GM12878 (cell line): ENCODE results near the gene ELOF1. TPM values are rescaled to one million over a fixed set of nuclear protein-coding genes. Genes with fewer than 3 reads are reported as not detected.

Experiments used
- CUX1 ChIP-seq: IDR thresholded peaks from 2 replicates; pipeline ENCODE4 v1.6.1; 2012; ENCODE audit warnings: improper control_type of control experiment, low read depth, low read length; ENCODE audit not compliant: insufficient replicate concordance
- EED ChIP-seq: sonication (generic); IDR thresholded peaks from 2 replicates; pipeline ENCODE4 v1.6.1; 2016; ENCODE audit warnings: antibody characterized with exemption, low read depth
- EGR1 ChIP-seq, 2 experiments: IDR thresholded peaks; 1 replicate in 1 of 2; 2 replicates in 1 of 2; pipeline ENCODE4 v1.6.1; 2011 to 2012; ENCODE audit warnings: low read depth in 2 of 2, low read length in 2 of 2, borderline replicate concordance in 1 of 2, mild to moderate bottlenecking in 1 of 2, moderate library complexity in 1 of 2
- ETV6 ChIP-seq, 2 experiments: fragments of 450-650 bp in 1 of 2; IDR thresholded peaks in 1 of 2; conservative IDR thresholded peaks in 1 of 2; 2 replicates each; pipeline ENCODE4 v1.6.1; 2014; ENCODE audit warnings: antibody characterized with exemption in 1 of 2, borderline replicate concordance in 1 of 2, low read depth in 1 of 2, mild to moderate bottlenecking in 1 of 2, moderate library complexity in 1 of 2
- FOS ChIP-seq: IDR thresholded peaks from 3 replicates; pipeline ENCODE4 v1.6.1; 2011; ENCODE audit warnings: borderline replicate concordance; ENCODE audit not compliant: insufficient read length; ENCODE audit errors: extremely low read depth
- FOXK2 ChIP-seq: fragments of 450-650 bp; IDR thresholded peaks from 2 replicates; pipeline ENCODE4 v1.6.1; 2017; ENCODE audit warnings: mild to moderate bottlenecking, moderate library complexity
- LARP7 ChIP-seq: fragments of 450-650 bp; IDR thresholded peaks from 2 replicates; pipeline ENCODE4 v1.6.1; 2017; ENCODE audit warnings: mild to moderate bottlenecking
- MEF2A ChIP-seq: IDR thresholded peaks from 2 replicates; pipeline ENCODE4 v1.6.1; 2011; ENCODE audit warnings: low read depth, mild to moderate bottlenecking, low read length, moderate library complexity; ENCODE audit not compliant: insufficient read depth
- MTA3 ChIP-seq: IDR thresholded peaks from 2 replicates; pipeline ENCODE4 v1.6.1; 2012; ENCODE audit warnings: low read length, inconsistent platforms, borderline replicate concordance
- NFIC ChIP-seq: IDR thresholded peaks from 2 replicates; pipeline ENCODE4 v1.6.1; 2012; ENCODE audit warnings: low read depth, mild to moderate bottlenecking, inconsistent platforms, low read length, moderate library complexity
- NFYA ChIP-seq: IDR thresholded peaks from 2 replicates; pipeline ENCODE4 v1.6.1; 2011; ENCODE audit warnings: low read depth, mild to moderate bottlenecking, low read length, improper control_type of control experiment, borderline replicate concordance
- NFYB ChIP-seq: IDR thresholded peaks from 2 replicates; pipeline ENCODE4 v1.6.1; 2011; ENCODE audit warnings: low read depth, mild to moderate bottlenecking, low read length, improper control_type of control experiment, moderate library complexity; ENCODE audit not compliant: insufficient read depth
- PAX8 ChIP-seq: fragments of 450-650 bp; IDR thresholded peaks from 2 replicates; pipeline ENCODE4 v1.6.1; 2017; ENCODE audit warnings: mild to moderate bottlenecking, moderate library complexity
- PKNOX1 ChIP-seq: fragments of 450-650 bp; IDR thresholded peaks from 2 replicates; pipeline ENCODE4 v1.6.1; 2016; ENCODE audit warnings: mild to moderate bottlenecking
- PML ChIP-seq: IDR thresholded peaks from 2 replicates; pipeline ENCODE4 v1.6.1; 2012; ENCODE audit warnings: low read length, inconsistent platforms
- RFX5 ChIP-seq: IDR thresholded peaks from 2 replicates; pipeline ENCODE4 v1.6.1; 2011; ENCODE audit warnings: low read depth, low read length, improper control_type of control experiment
- RUNX3 ChIP-seq: IDR thresholded peaks from 2 replicates; pipeline ENCODE4 v1.6.1; 2012; ENCODE audit warnings: low read length, inconsistent platforms
- TAF1 ChIP-seq: IDR thresholded peaks from 2 replicates; pipeline ENCODE4 v1.6.1; 2011; ENCODE audit warnings: mild to moderate bottlenecking, low read depth, low read length, borderline replicate concordance
- YY1 ChIP-seq: IDR thresholded peaks from 2 replicates; pipeline ENCODE4 v1.6.1; 2011; ENCODE audit warnings: low read depth, mild to moderate bottlenecking, low read length
- ZNF207 ChIP-seq: fragments of 450-650 bp; IDR thresholded peaks from 2 replicates; pipeline ENCODE4 v1.6.1; 2014; ENCODE audit warnings: antibody characterized with exemption, mild to moderate bottlenecking, borderline replicate concordance
- polyA plus RNA-seq, 11 experiments: library from polyadenylated mRNA; depleted of rRNA in 4 of 11; unstranded in 6 of 11; stranded (reverse) in 5 of 11; fragments of >200 nt; fragmentation: Nextera tagmentation in 4 of 11; fragmentation: Illumina TruSeq in 1 of 11; extraction: Ambion mirVana in 4 of 11; extraction: Trizol in 1 of 11; gene quantifications; 1 replicate in 1 of 11; 2 replicates in 10 of 11; pipeline versions ENCODE4 v1.2.1 to v1.2.3, GENCODE V29; 2011 to 2016; ENCODE audit warnings: inconsistent platforms in 2 of 11, missing spikeins in 2 of 11, low read depth in 1 of 11
- total RNA-seq, 4 experiments: library from RNA; depleted of rRNA in 3 of 4; stranded (reverse); fragments of >200 nt in 3 of 4; fragmentation: Illumina TruSeq in 1 of 4; extraction: Trizol in 1 of 4; gene quantifications; 2 replicates each; pipeline versions ENCODE4 v1.2.1 to v1.2.3, GENCODE V29; 2013 to 2021

ELOF1 gene
- total and polyA plus RNA-seq, 10 of the 15 experiments (the other 5 are each of a cell fraction or from before 2014, with no cell fraction given) = 11.7 to 124 (median 92.9) TPM

DNA sequence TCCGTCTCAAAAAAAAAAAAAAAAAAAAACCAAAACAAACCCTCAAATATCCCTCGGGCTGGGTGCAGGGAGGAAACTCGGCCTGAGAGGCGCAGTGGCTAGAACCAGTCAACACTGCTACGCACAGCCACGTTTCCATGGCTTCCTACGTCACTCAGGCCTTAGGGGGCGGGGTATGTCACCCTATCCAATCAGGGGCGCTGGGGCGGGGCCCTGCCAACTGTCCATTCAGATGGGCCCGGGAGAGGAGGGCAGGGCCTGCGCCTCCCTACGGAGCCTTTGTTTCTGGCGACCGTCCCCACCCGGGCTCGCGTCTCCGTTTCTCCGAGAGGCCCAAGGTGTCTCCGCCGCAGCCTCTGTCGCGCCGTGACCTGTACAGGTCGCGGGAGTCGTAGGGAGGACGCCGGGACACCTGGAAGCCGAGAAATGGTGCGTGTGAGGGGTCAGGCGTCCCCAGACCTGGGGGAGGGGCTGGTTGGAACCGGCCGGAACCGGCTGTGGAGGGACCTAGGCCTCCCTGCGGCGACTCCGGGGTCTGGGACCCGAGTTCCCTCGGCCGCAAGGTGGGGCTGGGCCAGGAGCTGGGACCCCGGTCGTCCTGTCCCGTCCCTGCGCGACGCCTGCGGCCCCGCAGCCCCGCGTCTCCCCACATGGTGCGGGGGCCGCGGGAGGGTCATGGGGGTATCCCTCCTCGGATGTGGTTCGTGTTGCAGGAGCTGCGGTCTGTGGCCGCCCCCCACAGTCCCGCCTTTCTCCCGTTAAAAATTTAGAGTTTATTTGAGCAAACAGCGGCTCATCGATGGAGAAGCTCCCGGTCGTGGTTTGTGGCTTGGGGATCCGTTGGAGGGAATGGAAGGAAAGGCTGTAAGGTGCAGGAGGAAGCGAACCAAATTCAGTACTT lies 38.4 kb upstream of the ELOF1 start, which contains the start of gene ZNF627 (continued):
- TF ChIP-seq PAX8 (no peak), YY1 (0 out of 2 replicates have a peak, but pooled peaks have one; percentile 29), FOXK2 (no peak), NFYA (no peak), NFYB (peak; percentile 92), ETV6 (conservative IDR thresholded peaks at IDR 0.05 in 1 of 2, IDR thresholded peaks at IDR 0.05 in 1 of 2; ENCODE audit: borderline replicate concordance in 1 of 2, low read depth in 1 of 2) (0 out of 4 replicates have a peak, but pooled peaks of 1 of the 2 experiments have one; percentile 13), CUX1 (no peak), PML (peak; percentile 69; the same call in 1 of the 2 replicates), RFX5 (peak; percentile 68), FOS (no peak), MTA3 (no peak), EED (peak; percentile 53), TAF1 (peak; percentile 64; the same call in 1 of the 2 replicates), EGR1 (IDR thresholded peaks at IDR 0.05; ENCODE audit: borderline replicate concordance in 1 of 2, low read depth in 2 of 2, low read length in 2 of 2) (peak in 1 of 2 experiments; percentile 33; a peak in 1 of 3 replicates), MEF2A (0 out of 2 replicates have a peak, but pooled peaks have one; percentile 14), NFIC (peak; percentile 38; the same call in 1 of the 2 replicates), PKNOX1 (peak; percentile 98), ZNF207 (peak; percentile 79; the same call in 1 of the 2 replicates), RUNX3 (peak; percentile 83), LARP7 (peak; percentile 97)
